Adrenal gland (tissue), 12 donors: Measurements from ENCODE around the gene NUP93. TPM values are rescaled to one million over a fixed set of nuclear protein-coding genes. Genes with fewer than 3 reads are reported as not detected.

Source experiments
- DNase-seq, 7 donors: peaks; one replicate each; pipeline ENCODE4 v3.0.0-alpha.2; 2019 to 2020
- H3K27ac ChIP-seq, 5 donors: fragments of 200-600 bp; sonication (generic) in 4 of 5; 1 replicate in 3 of 5; 2 replicates in 2 of 5; pipeline versions ENCODE4 v1.5.1 to v1.8.0; 2016 to 2020; ENCODE audit warnings: mild to moderate bottlenecking in 1 of 5
- H3K27me3 ChIP-seq: fragments of 200-600 bp; 2 replicates; pipeline ENCODE4 v1.8.0; 2021
- H3K36me3 ChIP-seq, 2 donors: fragments of 200-600 bp; replicated peaks in 1 of 2; 1 replicate in 1 of 2; 2 replicates in 1 of 2; pipeline versions ENCODE4 v1.5.1 to v1.8.0; 2018 to 2022
- H3K4me1 ChIP-seq, 2 donors: fragments of 200-600 bp; replicated peaks in 1 of 2; 1 replicate in 1 of 2; 2 replicates in 1 of 2; pipeline versions ENCODE4 v1.5.1 to v1.8.0; 2018 to 2021
- H3K4me3 ChIP-seq, 4 donors: fragments of 200-600 bp; sonication (generic) in 3 of 4; one replicate each; pipeline ENCODE4 v1.5.1; 2016 to 2018
- H3K9me3 ChIP-seq, 3 donors: fragments of 200-600 bp; sonication (generic) in 1 of 3; replicated peaks in 1 of 3; 1 replicate in 2 of 3; 2 replicates in 1 of 3; pipeline versions ENCODE4 v1.5.1 to v1.8.0; 2016 to 2021
- CTCF ChIP-seq, 6 experiments: fragments of 450-650 bp in 4 of 6; fragments of 200-600 bp in 2 of 6; sonication (generic) in 1 of 6; IDR thresholded peaks; 1 replicate in 5 of 6; 2 replicates in 1 of 6; pipeline versions ENCODE4 v1.5.1 to v1.8.0; 2016 to 2021; ENCODE audit warnings: antibody characterized with exemption in 6 of 6, mild to moderate bottlenecking in 2 of 6, moderate library complexity in 1 of 6
- POLR2A ChIP-seq, 2 donors: fragments of 450-650 bp; IDR thresholded peaks; one replicate each; pipeline ENCODE4 v1.6.1; 2017; ENCODE audit warnings: antibody characterized with exemption in 2 of 2, mild to moderate bottlenecking in 2 of 2, moderate library complexity in 1 of 2
- WGBS, 4 donors: extraction: QIAGEN DNeasy Blood & Tissue Kit in 2 of 4; methylation state at CpG; one replicate each; pipeline versions ENCODE4 v1.1.5 to v1.1.7; 2013 to 2017; 5-methylcytosine and 5-hydroxymethylcytosine counted together
- intact Hi-C, 2 donors: fragments of 100-400 bp; cut with DNase I; formaldehyde crosslinking; loops; one replicate each; pipeline versions ENCODE4 v1.14.1 to v1.15.0; 2022 to 2023
- polyA plus RNA-seq, 3 donors: library from polyadenylated mRNA; stranded (reverse); fragments of 200-250 nt in 2 of 3; fragments of 350-450 nt in 1 of 3; fragmentation: Illumina TruSeq in 1 of 3; extraction: RNeasy Lipid Tissue Mini Kit (QIAGEN cat#74804) in 1 of 3; gene quantifications; one replicate each; pipeline ENCODE4 v1.2.3, GENCODE V29; 2013 to 2014
- total RNA-seq, 9 donors: library from RNA; depleted of rRNA in 4 of 9; stranded (reverse); fragments of >200 nt in 4 of 9; fragments of 120-200 nt in 1 of 9; fragmentation: NEBNext Ultra II Directional in 1 of 9; extraction: Animal tissue kit (Norgen Biotek cat#: 25700) in 1 of 9; gene quantifications; one replicate each; pipeline versions ENCODE4 v1.1.0 to v1.2.4, GENCODE V29; 2013 to 2023
- donor health status: healthy with polysubstance abuse.
- donor health status: Bipolar disorder and iron deficiency.
- donor health status: DM: yes; HTN: yes; CAD: no.
- donor health status: DM: no; HTN: no; CAD: no.
- donor health status: DM: no; HTN: no; CAD: no.
- donor health status: DM: yes; HTN: yes; CAD: no.

NUP93 gene
- total and polyA plus RNA-seq, 12 donors = 29.3 to 71.1 (median 45.8) TPM

GRCh38 chr16:56695246-56695645 is 34.7 kb upstream of the NUP93 start:
- H3K36me3 ChIP-seq = no peaks in the 10 kb centered on the region
- H3K27ac ChIP-seq = no peak overlapping the region
- no peak overlapping the region for H3K4me3 ChIP-seq
- no peaks in the 10 kb centered on the region for H3K9me3 ChIP-seq
- no peak for TF ChIP-seq POLR2A (IDR thresholded peaks at IDR 0.05)
- TF ChIP-seq CTCF (IDR thresholded peaks at IDR 0.05) = no peak
- intact Hi-C loops = no loop called here
- no peaks in the 10 kb centered on the region for H3K27me3 ChIP-seq
- DNase-seq = no peak
- WGBS, 4 donors = 63 to 85% methylated on average over 1 of the region's 1 CpG; no CpG with 5 or more reads in 2 of the 4 donors
- no peaks in the 10 kb centered on the region for H3K4me1 ChIP-seq

GRCh38 chr16:56697456-56698155 is 32.3 kb upstream of the NUP93 start:
- intact Hi-C loops = no loop called here
- 80 to 93% (median 91%) methylated on average over 5 of the region's 5 CpGs for WGBS, 4 donors
- TF ChIP-seq POLR2A (IDR thresholded peaks at IDR 0.05) (no peak), CTCF (IDR thresholded peaks at IDR 0.05) (no peak)
- H3K4me1 ChIP-seq = peaks cover 0 to 5% of the 10 kb centered on the region in 2 donors
- no peaks in the 10 kb centered on the region for H3K27me3 ChIP-seq
- H3K4me3 ChIP-seq = no peak overlapping the region
- DNase-seq = no peak
- no peaks in the 10 kb centered on the region for H3K36me3 ChIP-seq
- no peak overlapping the region for H3K27ac ChIP-seq
- no peaks in the 10 kb centered on the region for H3K9me3 ChIP-seq

GRCh38 chr16:56700195-56700594 is 29.7 kb upstream of the NUP93 start:
- H3K27me3 ChIP-seq = no peaks in the 10 kb centered on the region
- DNase-seq = no peak
- TF ChIP-seq CTCF (IDR thresholded peaks at IDR 0.05) (no peak), POLR2A (IDR thresholded peaks at IDR 0.05) (no peak)
- 12 to 72% (median 58%) methylated on average over 1 of the region's 1 CpG for WGBS, 4 donors
- intact Hi-C loops = loop anchor here (5.0 to 10.0 kb wide), 2 partner anchors 95 to 98 kb away; partner anchors contain the start of gene MT2A (in 1 of the 2)
- H3K9me3 ChIP-seq = no peaks in the 10 kb centered on the region
- no peak overlapping the region for H3K4me3 ChIP-seq
- H3K4me1 ChIP-seq = peaks cover 0 to 7% of the 10 kb centered on the region in 2 donors
- no peaks in the 10 kb centered on the region for H3K36me3 ChIP-seq
- no peak overlapping the region for H3K27ac ChIP-seq

- Histone ChIP-seq H3K4me3 (no peak overlapping the region), H3K27me3 (no peaks in the 10 kb centered on the region), H3K9me3 (no peaks in the 10 kb centered on the region), H3K4me1 (peaks cover 0 to 7% of the 10 kb centered on the region in 2 donors), H3K36me3 (no peaks in the 10 kb centered on the region), H3K27ac (no peak overlapping the region)
- TF ChIP-seq CTCF (IDR thresholded peaks at IDR 0.05) = no peak
- DNase-seq = no peak
- intact Hi-C loops = loop anchor here (5.0 to 10.0 kb wide), 2 partner anchors 96 to 98 kb away; partner anchors contain the start of gene MT2A (in 1 of the 2)
- WGBS, 4 donors = 86 to 96% (median 90%) methylated on average over 1 of the region's 1 CpG
These were observed 29.3 kb upstream of the NUP93 start for GRCh38 chr16:56700631-56701030.
